ENCODE data around the gene MRPL14. TPM values are rescaled to one million over a fixed set of nuclear protein-coding genes. Genes with fewer than 3 reads are reported as not detected.

The MRPL14 gene
- total and polyA plus RNA-seq, 10 of the 15 experiments (the other 5 are each of a cell fraction or from before 2014, with no cell fraction given) = 80.5 to 294 (median 122) TPM

GRCh38 chr6:44076356-44077213, 50.7 kb downstream of the MRPL14 start:
- ATAC-seq (no peak), FAIRE-seq (no peak), DNase-seq (ENCODE audit: low read depth, low spot score) (no peak)
- in situ Hi-C loops (cut with MboI) = loop anchor here (5.0 kb wide), 2 partner anchors 354 to 409 kb away; no protein-coding TSS in a partner anchor
- RAD21 ChIA-PET (ENCODE audit: unreplicated experiment) = interaction anchor here (0.6 to 11.0 kb wide), 8 partner anchors 17 to 356 kb away, joined by 3 to 179 read pairs (median 7); partner anchors contain the start of gene VEGFA
- H2AFZ ChIP-seq (ENCODE audit: control insufficient read depth, low read depth, low read length) = no peak overlapping the region; the same call in 1 of the 2 replicates
- BruUV-seq (replicated peaks) = no TSS peak
- peak overlapping the region; percentile 79 for H3K4me2 ChIP-seq (ENCODE audit: control insufficient read depth, insufficient read depth)
- intact Hi-C loops (cut with micrococcal nuclease; ENCODE audit: unreplicated experiment) = loop anchor here (10.0 kb wide), 1 partner anchor 622 kb away; the partner anchor contains the start of gene DLK2
- H3K9me3 ChIP-seq (replicated peaks; ENCODE audit: control insufficient read depth, insufficient read depth, low read length) = no peaks in the 10 kb centered on the region
- no peaks in the 10 kb centered on the region for H3K36me3 ChIP-seq (ENCODE audit: control insufficient read depth in 2 of 2, insufficient read depth in 2 of 2, low read length in 1 of 2)
- H3K27me3 ChIP-seq (replicated peaks in 1 of 2; ENCODE audit: control insufficient read depth in 2 of 2, insufficient read depth in 2 of 2, low read length in 1 of 2) = no peaks in the 10 kb centered on the region
- no peak overlapping the region for H3K27ac ChIP-seq (ENCODE audit: control insufficient read depth, insufficient read depth)
- peaks cover 13% of the 10 kb centered on the region for H3K79me2 ChIP-seq (ENCODE audit: control insufficient read depth, insufficient read depth, low read length)
- CTCF ChIA-PET = interaction anchor here (0.7 to 12.9 kb wide), 11 partner anchors 240 to 468 kb away, joined by 3 to 264 read pairs (median 46); partner anchors contain the start of gene VEGFA
- WGBS (ENCODE audit: insufficient coverage, insufficient replicate concordance, low lambda C conversion rate, missing lambda C conversion rate) = 8% methylated on average over 43 of the region's 49 CpGs
- H3K9ac ChIP-seq (ENCODE audit: control insufficient read depth, insufficient read depth, low read length) = peak overlapping the region; percentile 50; the same call in 1 of the 2 replicates
- SMC1A ChIA-PET (ENCODE audit: uncharacterized antibody, unreplicated experiment) = interaction anchor here (0.6 to 5.8 kb wide), 8 partner anchors 72 to 409 kb away, joined by 3 to 87 read pairs (median 3); partner anchors contain the start of gene VEGFA
- peak overlapping the region; percentile 25; the same call in 1 of the 2 replicates for H3K4me3 ChIP-seq
- peaks cover 65% of the 10 kb centered on the region for H3K4me1 ChIP-seq (ENCODE audit: control insufficient read depth, insufficient read depth, low read length)
- POLR2A ChIA-PET = interaction anchor here (0.6 to 11.0 kb wide), 7 partner anchors 9 to 447 kb away, joined by 3 to 97 read pairs (median 4); partner anchors contain the start of genes GTPBP2 and VEGFA
- H4K20me1 ChIP-seq (ENCODE audit: control insufficient read depth, insufficient read depth) = no peaks in the 10 kb centered on the region
- TF ChIP-seq ATF7 (IDR thresholded peaks at IDR 0.05; ENCODE audit: low read depth) (peak; percentile 34; the same call in 1 of the 2 replicates), KLF5 (IDR thresholded peaks at IDR 0.05; ENCODE audit: partially characterized antibody) (no peak), POLR2AphosphoS2 (IDR thresholded peaks at IDR 0.05; ENCODE audit: low read depth, low read length) (peak; percentile 85; the same call in 1 of the 2 replicates), NFIC (IDR thresholded peaks at IDR 0.05; ENCODE audit: low read depth, low read length) (no peak), LARP7 (IDR thresholded peaks at IDR 0.05) (peak; percentile 42; the same call in 1 of the 2 replicates), RUNX3 (IDR thresholded peaks at IDR 0.05; ENCODE audit: low read length) (no peak), BACH1 (IDR thresholded peaks at IDR 0.05; ENCODE audit: borderline replicate concordance) (peak; percentile 78; the same call in 1 of the 2 replicates), HDGF (IDR thresholded peaks at IDR 0.05) (peak; percentile 68; the same call in 1 of the 2 replicates), CHD2 (IDR thresholded peaks at IDR 0.05; ENCODE audit: borderline replicate concordance, low read depth, low read length) (0 out of 2 replicates have a peak, but pooled peaks have one; percentile 10), POU2F2 (IDR thresholded peaks at IDR 0.05; ENCODE audit: borderline replicate concordance, low read depth, low read length) (peak; percentile 62; the same call in 1 of the 3 replicates), IKZF1 (conservative IDR thresholded peaks at IDR 0.05) (peak; percentile 82), PML (IDR thresholded peaks at IDR 0.05; ENCODE audit: low read length) (no peak), MXI1 (IDR thresholded peaks at IDR 0.05; ENCODE audit: low read depth, low read length) (peak; percentile 55; the same call in 1 of the 2 replicates), JUNB (IDR thresholded peaks at IDR 0.05) (no peak), ZNF217 (IDR thresholded peaks at IDR 0.05) (peak; percentile 49; the same call in 1 of the 2 replicates), NBN (IDR thresholded peaks at IDR 0.05) (peak; percentile 18; the same call in 1 of the 2 replicates), MYC (IDR thresholded peaks at IDR 0.05; ENCODE audit: insufficient read depth, insufficient read length, insufficient replicate concordance, low read length, severe bottlenecking) (no peak), DPF2 (IDR thresholded peaks at IDR 0.05) (peak; percentile 65; the same call in 1 of the 2 replicates), NR2F1 (conservative IDR thresholded peaks at IDR 0.05) (peak; percentile 52; the same call in 1 of the 2 replicates), BHLHE40 (IDR thresholded peaks at IDR 0.05; ENCODE audit: borderline replicate concordance in 1 of 2, low read depth in 2 of 2, low read length in 1 of 2) (peak; percentile 88 to 93)
- TF ChIP-seq, protein P1, sequence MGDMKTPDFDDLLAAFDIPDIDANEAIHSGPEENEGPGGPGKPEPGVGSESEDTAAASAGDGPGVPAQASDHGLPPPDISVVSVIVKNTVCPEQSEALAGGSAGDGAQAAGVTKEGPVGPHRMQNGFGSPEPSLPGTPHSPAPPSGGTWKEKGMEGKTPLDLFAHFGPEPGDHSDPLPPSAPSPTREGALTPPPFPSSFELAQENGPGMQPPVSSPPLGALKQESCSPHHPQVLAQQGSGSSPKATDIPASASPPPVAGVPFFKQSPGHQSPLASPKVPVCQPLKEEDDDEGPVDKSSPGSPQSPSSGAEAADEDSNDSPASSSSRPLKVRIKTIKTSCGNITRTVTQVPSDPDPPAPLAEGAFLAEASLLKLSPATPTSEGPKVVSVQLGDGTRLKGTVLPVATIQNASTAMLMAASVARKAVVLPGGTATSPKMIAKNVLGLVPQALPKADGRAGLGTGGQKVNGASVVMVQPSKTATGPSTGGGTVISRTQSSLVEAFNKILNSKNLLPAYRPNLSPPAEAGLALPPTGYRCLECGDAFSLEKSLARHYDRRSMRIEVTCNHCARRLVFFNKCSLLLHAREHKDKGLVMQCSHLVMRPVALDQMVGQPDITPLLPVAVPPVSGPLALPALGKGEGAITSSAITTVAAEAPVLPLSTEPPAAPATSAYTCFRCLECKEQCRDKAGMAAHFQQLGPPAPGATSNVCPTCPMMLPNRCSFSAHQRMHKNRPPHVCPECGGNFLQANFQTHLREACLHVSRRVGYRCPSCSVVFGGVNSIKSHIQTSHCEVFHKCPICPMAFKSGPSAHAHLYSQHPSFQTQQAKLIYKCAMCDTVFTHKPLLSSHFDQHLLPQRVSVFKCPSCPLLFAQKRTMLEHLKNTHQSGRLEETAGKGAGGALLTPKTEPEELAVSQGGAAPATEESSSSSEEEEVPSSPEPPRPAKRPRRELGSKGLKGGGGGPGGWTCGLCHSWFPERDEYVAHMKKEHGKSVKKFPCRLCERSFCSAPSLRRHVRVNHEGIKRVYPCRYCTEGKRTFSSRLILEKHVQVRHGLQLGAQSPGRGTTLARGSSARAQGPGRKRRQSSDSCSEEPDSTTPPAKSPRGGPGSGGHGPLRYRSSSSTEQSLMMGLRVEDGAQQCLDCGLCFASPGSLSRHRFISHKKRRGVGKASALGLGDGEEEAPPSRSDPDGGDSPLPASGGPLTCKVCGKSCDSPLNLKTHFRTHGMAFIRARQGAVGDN (IDR thresholded peaks at IDR 0.05) = peak; percentile 85

Measured in GM12878 (cell line).